HG02759 (cell line): ENCODE measurements around the gene CRYGC.

ENCODE experiments used
- ATAC-seq: cut with Tn5 transposase; IDR thresholded peaks from one replicate; pipeline ENCODE4 v1.9.1; 2021; ENCODE audit warnings: mild to moderate bottlenecking, moderate library complexity; ENCODE audit not compliant: unreplicated experiment

CRYGC gene

DNA sequence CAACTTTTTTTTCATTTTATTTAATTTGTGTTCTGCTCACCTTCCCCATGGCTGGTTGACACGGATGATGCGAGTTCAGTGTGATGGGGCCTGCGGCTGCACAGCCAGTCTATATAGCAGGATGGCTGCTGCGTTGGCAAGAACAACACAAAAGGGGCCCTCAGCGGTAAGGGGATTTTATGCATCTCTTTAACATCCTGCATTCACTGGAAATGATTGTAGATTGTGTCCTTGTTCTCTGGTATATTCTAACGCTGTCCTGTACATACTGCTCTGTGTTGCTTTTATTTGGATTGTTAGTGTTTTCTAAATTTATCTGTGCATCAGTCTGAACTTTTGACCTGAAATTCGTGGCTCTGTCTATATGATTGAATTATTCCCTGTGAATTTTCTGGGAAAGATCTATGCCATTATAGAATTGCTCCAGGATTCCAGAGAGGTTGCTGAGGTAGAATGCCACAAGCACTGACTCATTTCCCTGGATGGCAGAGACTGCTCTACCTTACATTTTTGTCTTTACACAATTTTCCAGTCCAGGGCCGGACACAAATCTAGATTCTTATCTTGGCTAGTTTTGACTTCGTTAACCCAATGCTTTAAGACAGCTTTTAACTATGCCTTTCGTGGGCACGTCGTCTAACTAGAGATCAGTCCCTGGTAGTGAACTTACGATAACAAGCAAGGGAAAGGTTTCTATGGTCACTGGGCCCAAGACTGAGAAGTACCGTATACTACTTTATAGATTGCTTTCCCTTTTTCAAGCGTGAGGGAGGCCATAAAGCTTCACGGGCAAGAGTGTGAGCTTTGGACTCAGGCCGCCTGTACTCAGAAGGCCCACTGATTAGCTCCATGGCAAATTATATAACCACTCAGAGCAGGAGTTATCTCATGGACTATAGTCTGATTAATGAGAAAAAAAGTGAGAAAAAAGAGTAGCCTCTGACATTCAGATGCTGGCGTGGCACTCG lies at the start of gene CRYGC:
CRYGC (minus strand) TSS at position 85 of the 968 bp plus-strand sequence; CDS start at position 49, 36 bp downstream.
- no peak for ATAC-seq

DNA sequence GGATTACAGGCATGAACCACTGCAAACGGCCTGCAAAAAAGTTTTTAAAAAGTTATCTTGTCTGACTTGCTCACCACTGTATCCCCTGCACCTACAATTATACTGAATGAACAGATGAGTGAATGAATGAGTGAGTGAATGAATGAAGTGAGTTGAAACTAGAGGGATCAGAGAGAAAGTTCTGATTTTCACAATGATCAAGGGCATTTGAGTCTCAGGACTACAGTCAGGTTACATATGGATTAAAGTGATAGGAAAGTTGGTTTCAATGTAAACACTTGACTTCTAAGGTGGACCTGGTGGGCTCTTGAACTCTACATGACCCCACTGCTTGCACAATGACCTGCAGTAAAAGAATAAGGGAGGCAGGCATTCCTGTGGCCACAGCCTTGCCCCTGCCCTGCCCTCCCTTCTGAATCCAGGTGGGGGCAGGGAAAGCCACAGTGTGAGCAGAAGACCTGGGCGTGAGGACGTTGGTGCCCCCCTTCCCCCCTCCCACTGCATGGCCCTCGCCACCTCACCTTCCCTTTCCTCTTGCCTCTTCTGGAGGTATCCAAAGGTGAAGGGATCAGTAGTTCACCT lies 49.5 kb upstream of the CRYGC start:
- ATAC-seq: no peak

- no peak for ATAC-seq
Measured at GRCh38 chr2:208175840-208176153, 46.2 kb upstream of the CRYGC start.

DNA sequence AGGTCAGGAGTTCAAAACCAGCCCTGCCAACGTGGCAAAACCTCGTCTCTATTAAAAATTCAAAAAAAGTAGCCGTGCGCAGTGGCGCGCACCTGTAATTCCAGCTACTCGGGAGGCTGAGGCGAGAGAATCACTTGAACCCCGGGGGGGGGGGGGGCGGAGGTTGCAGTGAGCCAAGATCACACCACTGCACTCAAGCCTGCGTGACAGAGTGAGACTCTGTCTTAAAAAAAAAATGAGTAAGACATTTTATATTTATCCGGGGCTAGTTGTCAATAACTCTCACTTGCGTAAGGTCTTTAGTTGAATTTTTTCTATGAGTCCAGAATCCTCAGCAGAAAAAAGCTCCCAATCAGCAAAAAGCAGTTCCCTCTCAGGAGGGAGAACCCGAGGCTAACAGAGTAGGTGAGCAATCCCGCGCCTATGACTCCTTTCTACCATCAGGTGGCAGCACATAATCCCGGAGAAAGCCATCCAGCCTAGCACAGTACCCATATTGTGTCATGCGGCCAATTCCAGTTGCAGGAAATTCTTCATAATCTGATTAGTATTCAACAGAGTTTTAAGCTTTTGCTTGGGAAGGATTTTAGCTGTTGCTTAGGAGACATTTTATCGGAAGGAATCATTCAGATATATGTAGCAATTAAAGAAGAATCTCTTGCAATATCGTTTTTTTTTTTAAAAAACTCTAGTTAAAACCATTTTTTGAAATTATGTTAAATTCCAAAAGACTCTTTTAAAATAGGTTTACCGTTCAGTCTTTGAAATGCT lies 45.6 kb upstream of the CRYGC start:
- ATAC-seq: peak; percentile 99

- ATAC-seq: no peak
Measured at GRCh38 chr2:208174144-208174543, 44.5 kb upstream of the CRYGC start.

GRCh38 chr2:208172125-208172524 lies 42.5 kb upstream of the CRYGC start:
- no peak for ATAC-seq

DNA sequence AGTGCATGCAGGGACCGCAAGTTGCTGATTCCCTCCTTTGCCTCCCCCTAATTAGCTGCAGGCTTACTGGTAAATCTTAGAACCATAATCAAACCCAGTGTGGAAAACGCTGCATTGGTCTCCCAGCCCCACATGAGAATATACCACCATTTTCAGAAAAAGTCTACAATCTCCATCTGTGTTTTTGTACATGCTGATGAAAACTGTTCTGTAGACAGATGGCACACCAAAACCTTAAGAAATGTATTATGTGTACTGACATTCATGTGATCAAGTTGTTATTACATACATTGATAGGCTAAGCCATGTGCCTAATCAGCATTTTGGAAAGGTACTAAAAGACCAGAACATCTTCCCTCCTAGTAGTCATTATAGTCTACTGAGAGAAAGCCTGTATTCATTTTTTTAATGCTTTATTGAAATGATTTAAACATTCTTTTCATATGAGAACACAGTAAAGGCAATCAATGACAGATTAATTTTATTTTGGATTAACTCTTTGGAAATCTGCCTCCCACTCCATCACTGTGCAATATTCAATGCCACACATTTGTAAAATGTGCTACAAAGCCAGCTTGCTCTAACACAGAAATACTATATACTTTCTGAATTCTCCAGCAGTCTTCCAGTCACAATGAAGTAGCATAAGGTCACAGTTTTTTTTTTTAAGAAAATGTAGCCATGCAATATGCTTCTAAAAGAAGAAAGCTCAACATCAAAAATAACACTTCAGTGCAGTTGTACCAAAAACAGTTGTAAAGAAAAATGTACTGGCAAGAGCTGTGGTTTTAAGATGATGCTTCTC lies 35.5 kb upstream of the CRYGC start:
- no peak for ATAC-seq

GRCh38 chr2:208163489-208163888 lies 33.9 kb upstream of the CRYGC start, which contains the start of gene CRYGA:
Gene CRYGA (minus strand): TSS chr2:208163589. CDS start chr2:208163556, 33 bp downstream.
- ATAC-seq: no peak

- ATAC-seq: no peak
Measured at GRCh38 chr2:208156439-208156838, 26.8 kb upstream of the CRYGC start.

DNA sequence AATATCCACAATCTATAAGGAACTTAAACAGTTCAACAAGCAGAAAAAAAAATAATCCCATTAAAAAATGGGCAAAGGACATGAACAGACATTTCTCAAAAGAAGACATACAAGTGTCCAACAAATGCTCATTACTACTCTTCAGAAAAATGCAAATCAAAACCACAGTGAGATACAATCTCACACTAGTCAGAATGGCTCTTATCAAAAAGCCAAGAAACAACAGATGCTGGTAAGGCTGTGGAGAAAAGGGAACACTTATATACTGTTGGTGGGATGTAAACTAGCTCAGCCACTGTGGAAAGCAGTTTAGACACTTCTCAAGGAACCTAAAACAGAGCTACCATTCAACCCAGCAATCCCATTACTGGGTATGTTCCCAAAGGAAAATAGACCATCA lies 23.5 kb upstream of the CRYGC start:
- no peak for ATAC-seq

GRCh38 chr2:208150956-208151355 lies 21.3 kb upstream of the CRYGC start:
- ATAC-seq: no peak

GRCh38 chr2:208150094-208150493 lies 20.5 kb upstream of the CRYGC start:
- ATAC-seq: no peak

DNA sequence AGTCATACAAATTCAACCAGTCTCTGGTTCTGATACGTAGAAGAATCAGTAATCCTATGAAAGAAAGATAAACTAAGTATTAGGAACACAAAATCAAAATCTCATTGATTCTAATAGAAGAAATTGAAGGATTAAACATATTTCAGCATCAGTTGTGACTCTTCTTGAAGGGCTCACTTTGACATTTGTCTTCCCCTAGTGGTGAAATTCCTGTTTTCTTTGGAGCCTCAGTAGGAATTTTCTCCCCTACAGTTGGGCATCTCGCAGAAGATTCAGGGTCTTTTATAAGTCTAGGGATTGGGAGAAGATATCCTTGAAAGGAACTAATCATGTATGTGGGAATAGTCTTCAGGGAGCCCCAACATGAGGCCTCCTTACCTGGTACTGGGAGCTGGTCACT lies 19.2 kb upstream of the CRYGC start:
- ATAC-seq: no peak

DNA sequence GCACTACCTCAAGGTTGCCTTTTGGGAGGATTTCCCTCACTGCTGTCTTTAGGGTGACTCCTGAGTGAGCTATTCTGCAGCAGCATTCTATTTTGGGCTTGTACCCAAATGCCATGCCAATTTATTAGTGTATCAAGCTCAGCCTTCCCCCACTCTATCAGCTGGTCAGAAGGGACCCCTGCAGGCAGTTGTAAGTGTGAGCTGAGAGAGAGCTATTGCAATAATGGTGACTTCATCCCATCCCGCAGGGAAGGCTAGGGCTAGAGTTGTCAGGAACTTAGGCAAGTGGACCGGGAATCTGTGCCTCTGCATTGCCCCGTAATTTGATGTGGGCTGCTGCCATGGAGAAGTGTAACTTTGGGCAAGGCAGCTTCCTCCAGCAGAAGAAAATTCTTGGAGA lies 18.1 kb upstream of the CRYGC start:
- no peak for ATAC-seq

- no peak for ATAC-seq
Measured at GRCh38 chr2:208147008-208147407, 17.4 kb upstream of the CRYGC start.

GRCh38 chr2:208146006-208146405 lies 16.4 kb upstream of the CRYGC start, which contains the start of gene CRYGB:
Gene CRYGB (minus strand): TSS chr2:208146158. CDS start chr2:208146120, 38 bp downstream.
- ATAC-seq: no peak

DNA sequence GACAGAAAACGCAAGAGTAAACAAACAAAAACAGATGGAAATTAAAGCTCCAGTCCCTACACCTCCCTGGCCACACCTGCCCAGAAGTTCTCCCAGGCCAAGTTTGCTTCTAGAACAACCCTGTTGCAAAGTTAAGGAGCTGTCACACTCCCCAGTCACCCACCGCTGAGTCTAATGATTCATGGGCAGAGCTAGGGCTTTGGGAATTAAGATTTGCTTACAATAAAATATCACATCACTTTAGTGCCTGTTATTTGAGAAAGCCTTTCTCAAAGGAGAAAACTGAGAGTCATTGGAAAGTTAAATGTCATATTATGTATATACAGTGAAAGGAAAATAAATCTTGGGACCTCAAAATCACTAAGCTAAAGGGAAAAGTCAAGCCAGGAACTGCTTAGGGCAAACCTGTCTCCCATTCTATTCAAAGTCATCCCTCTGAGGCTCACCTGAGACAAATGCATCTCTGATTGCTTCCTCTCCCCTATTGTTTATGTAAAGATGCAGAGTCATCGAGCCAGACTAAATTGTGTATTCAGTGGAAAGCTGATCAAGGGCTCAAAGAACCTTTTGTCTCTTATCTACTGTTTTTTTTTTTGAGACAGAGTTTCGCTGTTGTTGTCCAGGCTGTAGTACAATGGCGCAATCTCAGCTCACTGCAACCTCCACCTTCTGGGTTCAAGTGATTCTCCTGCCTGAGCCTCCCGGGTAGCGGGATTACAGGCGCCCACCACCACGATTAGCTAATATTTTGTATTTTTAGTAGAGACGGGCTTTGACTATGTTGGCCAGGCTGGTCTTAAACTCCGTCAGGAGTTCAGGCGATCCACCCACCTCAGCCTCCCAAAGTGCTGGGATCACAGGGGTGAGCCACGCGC lies 13.5 kb upstream of the CRYGC start:
- no peak for ATAC-seq

DNA sequence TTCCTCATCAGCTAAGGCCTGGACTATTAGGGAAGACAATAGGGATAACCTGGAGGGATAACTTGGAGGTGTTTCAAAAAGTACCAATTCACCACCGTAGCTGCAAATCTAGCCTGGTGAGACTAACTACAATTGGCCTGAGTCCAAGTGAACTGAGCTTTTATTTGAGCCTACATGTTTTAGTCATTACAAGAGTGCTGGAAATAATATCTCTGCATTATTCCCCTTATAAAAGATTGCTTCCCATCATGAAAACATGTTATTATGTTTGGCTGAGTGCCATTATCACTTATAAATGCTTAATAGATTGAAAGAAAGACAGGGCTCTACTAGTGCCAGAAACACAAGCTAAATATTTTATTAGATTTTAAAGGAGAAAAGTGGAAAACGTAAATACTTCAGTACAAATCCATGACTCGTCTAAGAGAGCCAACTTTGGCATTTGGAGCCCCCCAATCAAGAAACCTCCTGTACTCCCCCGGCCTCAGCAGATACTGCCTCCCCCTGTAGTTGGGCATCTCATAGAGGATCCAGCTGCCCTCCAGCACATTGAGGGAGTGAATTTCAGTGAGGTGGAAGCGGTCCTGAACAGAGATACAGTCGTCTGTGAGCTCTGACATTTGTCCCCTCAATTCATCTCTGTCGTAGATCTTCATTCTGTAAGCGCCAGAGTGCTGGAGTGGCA lies 12.8 kb upstream of the CRYGC start:
- ATAC-seq: no peak

GRCh38 chr2:208139447-208139846 lies 9.8 kb upstream of the CRYGC start:
- no peak for ATAC-seq
